Measurements from ENCODE around the gene TMEM225. TPM values are rescaled to one million over a fixed set of nuclear protein-coding genes. Genes with fewer than 3 reads are reported as not detected.
"Not testable (repeated sequence)": the region's sequence is repeated elsewhere in the genome, so short reads cannot be mapped to it uniquely, and the experiment has no call there.

Gene TMEM225
- total and polyA plus RNA-seq, 7 donors: not detected

- H3K4me3 ChIP-seq: no peak overlapping the region
- no peaks in the 10 kb centered on the region for H3K9me3 ChIP-seq
- DNase-seq: no peak
- no peak for ATAC-seq
- H3K27me3 ChIP-seq (ENCODE audit: insufficient read depth in 3 of 3, low read length in 2 of 3): no peaks in the 10 kb centered on the region
- H3K4me1 ChIP-seq: no peaks in the 10 kb centered on the region
- no peaks in the 10 kb centered on the region for H3K36me3 ChIP-seq (ENCODE audit: insufficient read depth in 1 of 2, low read depth in 1 of 2)
- 86 to 88% (median 86%) methylated on average over 2 of the region's 2 CpGs for WGBS, 3 donors
- H3K27ac ChIP-seq: no peak overlapping the region
- intact Hi-C loops (cut with DNase I): no loop called here
- TF ChIP-seq CTCF (IDR thresholded peaks at IDR 0.05): no peak
Observed at GRCh38 chr11:123903932-123904331, 18.5 kb upstream of the TMEM225 start.

GRCh38 chr11:123901867-123902266 lies 16.4 kb upstream of the TMEM225 start, which contains the start of gene OR8D4:
OR8D4 (plus strand) TSS chr11:123902167; CDS start chr11:123906432, 4,265 bp downstream.
- ATAC-seq (no peak), DNase-seq (no peak)
- Histone ChIP-seq H3K4me3 (no peak within 1 kb of the TSS), H3K27ac (no peak within 1 kb of the TSS), H3K27me3 (ENCODE audit: insufficient read depth in 3 of 3, low read length in 2 of 3) (no peaks in the 10 kb centered on the region), H3K36me3 (ENCODE audit: insufficient read depth in 1 of 2, low read depth in 1 of 2) (no peaks in the 10 kb centered on the region), H3K9me3 (no peaks in the 10 kb centered on the region), H3K4me1 (no peaks in the 10 kb centered on the region)
- intact Hi-C loops (cut with DNase I): no loop called here
- WGBS, 3 donors: 79 to 90% (median 79%) methylated on average over 1 of the region's 1 CpG
- no peak for TF ChIP-seq CTCF (IDR thresholded peaks at IDR 0.05)

- ATAC-seq (no peak), DNase-seq (no peak)
- Histone ChIP-seq H3K36me3 (ENCODE audit: insufficient read depth in 1 of 2, low read depth in 1 of 2) (no peaks in the 10 kb centered on the region), H3K27me3 (ENCODE audit: insufficient read depth in 3 of 3, low read length in 2 of 3) (no peaks in the 10 kb centered on the region), H3K4me3 (no peak overlapping the region), H3K27ac (no peak overlapping the region), H3K4me1 (no peaks in the 10 kb centered on the region), H3K9me3 (no peaks in the 10 kb centered on the region)
- 66 to 80% (median 69%) methylated on average over 3 of the region's 3 CpGs for WGBS, 3 donors
- intact Hi-C loops (cut with DNase I): no loop called here
- TF ChIP-seq CTCF (IDR thresholded peaks at IDR 0.05): no peak
Observed at GRCh38 chr11:123899792-123900191, 14.3 kb upstream of the TMEM225 start.

- H3K36me3 ChIP-seq (ENCODE audit: insufficient read depth in 1 of 2, low read depth in 1 of 2): no peaks in the 10 kb centered on the region
- no peak overlapping the region for H3K27ac ChIP-seq
- no peaks in the 10 kb centered on the region for H3K27me3 ChIP-seq (ENCODE audit: insufficient read depth in 3 of 3, low read length in 2 of 3)
- ATAC-seq: no peak
- H3K9me3 ChIP-seq: no peaks in the 10 kb centered on the region
- intact Hi-C loops (cut with DNase I): no loop called here
- TF ChIP-seq CTCF (IDR thresholded peaks at IDR 0.05): no peak
- H3K4me1 ChIP-seq: no peaks in the 10 kb centered on the region
- H3K4me3 ChIP-seq: no peak overlapping the region
- DNase-seq: no peak
Observed at GRCh38 chr11:123892031-123892430, 6.6 kb upstream of the TMEM225 start.

GRCh38 chr11:123880912-123881311 lies 4.6 kb downstream of the TMEM225 start:
- DNase-seq (no peak), ATAC-seq (no peak)
- 89 to 94% (median 93%) methylated on average over 4 of the region's 4 CpGs for WGBS, 3 donors
- Histone ChIP-seq H3K4me3 (no peak overlapping the region), H3K36me3 (ENCODE audit: insufficient read depth in 1 of 2, low read depth in 1 of 2) (no peaks in the 10 kb centered on the region), H3K27me3 (ENCODE audit: insufficient read depth in 3 of 3, low read length in 2 of 3) (no peaks in the 10 kb centered on the region), H3K4me1 (no peaks in the 10 kb centered on the region), H3K9me3 (peaks cover 3% of the 10 kb centered on the region), H3K27ac (no peak overlapping the region)
- intact Hi-C loops (cut with DNase I): no loop called here
- TF ChIP-seq CTCF (IDR thresholded peaks at IDR 0.05): no peak

- H3K27ac ChIP-seq; ATAC-seq; H3K9me3 ChIP-seq; H3K4me1 ChIP-seq; H3K27me3 ChIP-seq (ENCODE audit: insufficient read depth in 3 of 3, low read length in 2 of 3); H3K36me3 ChIP-seq (ENCODE audit: insufficient read depth in 1 of 2, low read depth in 1 of 2); intact Hi-C loops (cut with DNase I); H3K4me3 ChIP-seq; DNase-seq: not testable (repeated sequence)
- 62 to 71% (median 65%) methylated on average over 9 of the region's 9 CpGs for WGBS, 3 donors
Observed at GRCh38 chr11:123867795-123868194, 17.7 kb downstream of the TMEM225 start.

- ATAC-seq; intact Hi-C loops (cut with DNase I); H3K9me3 ChIP-seq; H3K36me3 ChIP-seq (ENCODE audit: insufficient read depth in 1 of 2, low read depth in 1 of 2); H3K4me3 ChIP-seq; H3K27ac ChIP-seq; DNase-seq; H3K27me3 ChIP-seq (ENCODE audit: insufficient read depth in 3 of 3, low read length in 2 of 3); H3K4me1 ChIP-seq: not testable (repeated sequence)
- 56 to 65% (median 57%) methylated on average over 7 of the region's 7 CpGs for WGBS, 3 donors
Observed at GRCh38 chr11:123865293-123865692, 20.2 kb downstream of the TMEM225 start.

All from psoas muscle (tissue), 8 donors.